Activated naive CD4-positive, alpha-beta T cell treated with anti-CD3 and anti-CD28 coated beads, Interleukin-2, amount 10 ng/mL, durations not matched to agents 7 days and 5 days (primary cell): ENCODE data around the gene GNAI2.

Experiments used
- CTCF ChIA-PET: fragments of 350-600 bp; sonication (Branson Sonifier 250); formaldehyde crosslinking; loops from one replicate; lab custom pipeline; 2021; ENCODE audit warnings: antibody characterized with exemption; lab: Charles Lee
- DNase-seq: peaks from one replicate; pipeline ENCODE4 v3.0.0-alpha.2; 2020
- H3K27ac Mint-ChIP-seq: one replicate; pipeline ENCODE4 v1.8.0; 2021; ENCODE audit warnings: mild to moderate bottlenecking, moderate library complexity, mixed read lengths
- H3K27me3 Mint-ChIP-seq: one replicate; pipeline ENCODE4 v1.8.0; 2021; ENCODE audit warnings: mild to moderate bottlenecking, mixed read lengths
- H3K36me3 Mint-ChIP-seq: one replicate; pipeline ENCODE4 v1.8.0; 2021; ENCODE audit warnings: mixed read lengths
- H3K4me1 Mint-ChIP-seq: one replicate; pipeline ENCODE4 v1.8.0; 2021; ENCODE audit warnings: mixed read lengths
- H3K4me3 Mint-ChIP-seq: one replicate; pipeline ENCODE4 v1.8.0; 2021; ENCODE audit warnings: mild to moderate bottlenecking, moderate library complexity, mixed read lengths
- H3K9me3 Mint-ChIP-seq: one replicate; pipeline ENCODE4 v1.8.0; 2021; ENCODE audit warnings: mixed read lengths

Gene GNAI2

GRCh38 chr3:50235716-50236483 is at the start of gene GNAI2:
Gene GNAI2 (plus strand): TSS chr3:50236204. CDS start chr3:50236336, 132 bp downstream.
- Mint-ChIP-seq H3K27me3 (peaks cover 3% of the 10 kb centered on the region), H3K9me3 (no peaks in the 10 kb centered on the region), H3K4me1 (peaks cover 53% of the 10 kb centered on the region), H3K4me3 (peak within 1 kb of the TSS; percentile 98), H3K27ac (peak within 1 kb of the TSS; percentile 98), H3K36me3 (peaks cover 34% of the 10 kb centered on the region)
- peak; percentile 99 for DNase-seq
- CTCF ChIA-PET = interaction anchor here (0.7 to 6.3 kb wide), 5 partner anchors 9 to 39 kb away, joined by 3 to 50 read pairs (median 4); no protein-coding TSS in a partner anchor

DNA sequence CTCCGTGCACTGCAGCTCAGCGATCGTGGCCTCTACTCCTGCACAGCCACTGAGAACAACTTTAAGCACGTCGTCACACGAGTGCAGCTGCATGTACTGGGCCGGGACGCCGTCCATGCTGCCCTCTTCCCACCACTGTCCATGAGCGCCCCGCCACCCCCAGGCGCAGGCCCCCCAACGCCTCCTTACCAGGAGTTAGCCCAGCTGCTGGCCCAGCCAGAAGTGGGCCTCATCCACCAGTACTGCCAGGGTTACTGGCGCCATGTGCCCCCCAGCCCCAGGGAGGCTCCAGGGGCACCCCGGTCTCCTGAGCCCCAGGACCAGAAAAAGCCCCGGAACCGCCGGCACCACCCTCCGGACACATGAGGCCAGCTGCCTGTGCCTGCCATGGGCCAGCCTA is 48.3 kb upstream of the GNAI2 start:
- Mint-ChIP-seq H3K27me3 (peaks cover 33% of the 10 kb centered on the region), H3K9me3 (no peaks in the 10 kb centered on the region), H3K27ac (no peak overlapping the region), H3K4me1 (peaks cover 2% of the 10 kb centered on the region), H3K4me3 (no peak overlapping the region), H3K36me3 (no peaks in the 10 kb centered on the region)
- DNase-seq = no peak
- CTCF ChIA-PET = interaction anchor here (3.4 kb wide), 1 partner anchor 66 kb away, joined by 30 read pairs; no protein-coding TSS in a partner anchor

- H3K36me3 Mint-ChIP-seq = no peaks in the 10 kb centered on the region
Observed at GRCh38 chr3:50189274-50189673, 46.7 kb upstream of the GNAI2 start.

GRCh38 chr3:50189989-50190388 is 46.0 kb upstream of the GNAI2 start:
- peaks cover 48% of the 10 kb centered on the region for H3K27me3 Mint-ChIP-seq
- no peak overlapping the region for H3K27ac Mint-ChIP-seq
- CTCF ChIA-PET = interaction anchor here (1.3 to 3.4 kb wide), 4 partner anchors 26 to 85 kb away, joined by 3 to 30 read pairs (median 10); no protein-coding TSS in a partner anchor
- H3K36me3 Mint-ChIP-seq = no peaks in the 10 kb centered on the region
- H3K4me3 Mint-ChIP-seq = no peak overlapping the region
- H3K4me1 Mint-ChIP-seq = peaks cover 13% of the 10 kb centered on the region
- H3K9me3 Mint-ChIP-seq = no peaks in the 10 kb centered on the region
- no peak for DNase-seq

More at GRCh38 chr3:50189274-50189673, 46.7 kb upstream of the GNAI2 start:
- peaks cover 40% of the 10 kb centered on the region for H3K27me3 Mint-ChIP-seq
- CTCF ChIA-PET = interaction anchor here (1.2 to 3.4 kb wide), 4 partner anchors 10 to 68 kb away, joined by 3 to 30 read pairs (median 4); no protein-coding TSS in a partner anchor
- no peak overlapping the region for H3K27ac Mint-ChIP-seq
- no peak overlapping the region for H3K4me3 Mint-ChIP-seq
- peak; percentile 69 for DNase-seq
- H3K9me3 Mint-ChIP-seq = no peaks in the 10 kb centered on the region
- peaks cover 7% of the 10 kb centered on the region for H3K4me1 Mint-ChIP-seq

GRCh38 chr3:50190936-50191660 is 44.9 kb upstream of the GNAI2 start, which contains the start of gene GNAT1:
Gene GNAT1 (plus strand): TSS chr3:50191610. CDS start chr3:50191726, 116 bp downstream.
- no peak within 1 kb of the TSS for H3K27ac Mint-ChIP-seq
- no peak for DNase-seq
- H3K4me1 Mint-ChIP-seq = peaks cover 13% of the 10 kb centered on the region
- no peak within 1 kb of the TSS for H3K4me3 Mint-ChIP-seq
- no peaks in the 10 kb centered on the region for H3K36me3 Mint-ChIP-seq
- CTCF ChIA-PET = interaction anchor here (1.0 to 6.7 kb wide), 7 partner anchors 9 to 133 kb away, joined by 4 to 202 read pairs (median 12); partner anchors contain the start of gene SLC38A3
- no peaks in the 10 kb centered on the region for H3K9me3 Mint-ChIP-seq
- H3K27me3 Mint-ChIP-seq = peaks cover 59% of the 10 kb centered on the region

DNA sequence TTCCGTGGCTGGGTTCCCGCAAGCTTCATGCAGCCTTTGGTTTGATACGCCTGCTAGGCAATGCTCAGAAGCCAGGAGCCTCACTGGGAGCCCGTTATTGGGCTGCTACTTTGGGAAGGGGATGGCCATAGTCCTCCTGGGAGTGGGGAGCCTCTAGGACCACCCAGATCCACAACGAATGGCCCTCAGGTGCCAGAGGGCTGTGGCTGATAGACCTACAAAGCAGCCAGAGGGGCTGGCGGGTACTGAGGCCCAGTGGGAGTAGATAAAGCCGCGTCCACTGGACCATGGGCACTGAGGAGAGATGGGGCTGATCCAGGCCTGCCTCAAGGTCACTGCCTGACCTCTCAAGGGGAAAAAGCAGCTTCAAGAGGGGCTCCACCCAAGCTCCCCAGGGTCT is 43.9 kb upstream of the GNAI2 start:
- no peaks in the 10 kb centered on the region for H3K36me3 Mint-ChIP-seq
- CTCF ChIA-PET = interaction anchor here (0.7 to 6.7 kb wide), 11 partner anchors 10 to 91 kb away, joined by 3 to 202 read pairs (median 6); partner anchors contain the start of gene SLC38A3
- peaks cover 66% of the 10 kb centered on the region for H3K27me3 Mint-ChIP-seq
- no peak overlapping the region for H3K27ac Mint-ChIP-seq
- no peak for DNase-seq
- H3K4me1 Mint-ChIP-seq = peaks cover 13% of the 10 kb centered on the region
- H3K4me3 Mint-ChIP-seq = no peak overlapping the region
- H3K9me3 Mint-ChIP-seq = no peaks in the 10 kb centered on the region

DNA sequence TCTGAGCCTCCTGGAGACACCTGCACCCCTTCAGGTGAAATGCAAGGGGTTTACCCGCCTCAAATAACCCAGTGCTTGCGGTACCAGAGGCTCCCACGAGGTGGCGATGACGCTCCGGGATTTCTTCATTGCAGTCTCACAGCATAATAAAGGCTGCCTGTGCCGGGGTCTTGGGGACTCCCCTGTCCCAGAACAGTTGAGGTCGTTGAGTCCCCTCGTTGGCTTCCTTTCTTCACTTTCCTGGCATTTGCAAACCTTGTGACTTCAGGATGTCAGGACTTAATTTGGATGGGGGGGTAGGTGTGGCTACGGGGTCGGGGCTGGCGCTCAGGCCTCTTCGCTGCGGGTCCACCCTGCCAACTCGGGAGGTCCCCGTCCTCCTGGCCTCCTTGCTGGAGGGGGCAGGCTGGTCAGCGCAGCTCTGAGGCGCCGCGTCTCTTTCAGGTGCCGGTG is 43.3 kb upstream of the GNAI2 start:
- CTCF ChIA-PET = interaction anchor here (0.7 to 6.7 kb wide), 12 partner anchors 11 to 90 kb away, joined by 3 to 202 read pairs (median 8); partner anchors contain the start of gene SLC38A3
- Mint-ChIP-seq H3K36me3 (no peaks in the 10 kb centered on the region), H3K4me1 (peaks cover 13% of the 10 kb centered on the region), H3K27me3 (peaks cover 68% of the 10 kb centered on the region), H3K27ac (peak overlapping the region; percentile 65), H3K9me3 (no peaks in the 10 kb centered on the region), H3K4me3 (no peak overlapping the region)
- DNase-seq = peak; percentile 90

DNA sequence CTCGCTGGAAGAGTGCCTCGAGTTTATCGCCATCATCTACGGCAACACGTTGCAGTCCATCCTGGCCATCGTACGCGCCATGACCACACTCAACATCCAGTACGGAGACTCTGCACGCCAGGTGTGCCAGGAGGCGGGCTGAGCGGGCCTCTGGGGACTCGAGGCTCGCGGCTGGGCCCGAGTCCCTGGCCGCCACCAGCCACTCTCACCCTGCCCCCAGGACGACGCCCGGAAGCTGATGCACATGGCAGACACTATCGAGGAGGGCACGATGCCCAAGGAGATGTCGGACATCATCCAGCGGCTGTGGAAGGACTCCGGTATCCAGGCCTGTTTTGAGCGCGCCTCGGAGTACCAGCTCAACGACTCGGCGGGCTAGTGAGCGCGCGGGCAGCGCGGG is 42.7 kb upstream of the GNAI2 start:
- H3K4me3 Mint-ChIP-seq = no peak overlapping the region

DNA sequence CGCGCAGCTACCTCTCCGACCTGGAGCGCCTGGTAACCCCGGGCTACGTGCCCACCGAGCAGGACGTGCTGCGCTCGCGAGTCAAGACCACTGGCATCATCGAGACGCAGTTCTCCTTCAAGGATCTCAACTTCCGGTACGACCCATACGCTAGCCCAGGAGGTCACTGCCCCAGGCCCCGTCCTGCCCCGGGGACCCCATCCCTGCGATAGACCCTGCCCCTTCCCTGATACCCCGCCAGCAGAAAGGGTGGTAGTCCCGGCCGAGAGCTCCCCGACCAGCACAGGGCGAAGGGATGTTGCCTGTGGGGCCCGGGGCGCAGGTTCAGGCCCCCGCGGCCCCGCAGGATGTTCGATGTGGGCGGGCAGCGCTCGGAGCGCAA is 42.3 kb upstream of the GNAI2 start:
- Mint-ChIP-seq H3K4me1 (peaks cover 13% of the 10 kb centered on the region), H3K4me3 (no peak overlapping the region), H3K27ac (no peak overlapping the region), H3K27me3 (peaks cover 78% of the 10 kb centered on the region), H3K9me3 (no peaks in the 10 kb centered on the region), H3K36me3 (no peaks in the 10 kb centered on the region)
- DNase-seq = no peak
- CTCF ChIA-PET = interaction anchor here (0.8 to 6.7 kb wide), 10 partner anchors 10 to 91 kb away, joined by 3 to 202 read pairs (median 10); partner anchors contain the start of genes LSMEM2 and SLC38A3

More for the DNA sequence above, 42.7 kb upstream of the GNAI2 start:
- no peak overlapping the region for H3K27ac Mint-ChIP-seq
- H3K4me1 Mint-ChIP-seq = peaks cover 13% of the 10 kb centered on the region
- H3K9me3 Mint-ChIP-seq = no peaks in the 10 kb centered on the region
- H3K36me3 Mint-ChIP-seq = no peaks in the 10 kb centered on the region
- CTCF ChIA-PET = interaction anchor here (0.8 to 6.7 kb wide), 7 partner anchors 11 to 85 kb away, joined by 3 to 202 read pairs (median 22); partner anchors contain the start of genes LSMEM2 and SLC38A3
- H3K27me3 Mint-ChIP-seq = peaks cover 74% of the 10 kb centered on the region
- peak; percentile 28 for DNase-seq

DNA sequence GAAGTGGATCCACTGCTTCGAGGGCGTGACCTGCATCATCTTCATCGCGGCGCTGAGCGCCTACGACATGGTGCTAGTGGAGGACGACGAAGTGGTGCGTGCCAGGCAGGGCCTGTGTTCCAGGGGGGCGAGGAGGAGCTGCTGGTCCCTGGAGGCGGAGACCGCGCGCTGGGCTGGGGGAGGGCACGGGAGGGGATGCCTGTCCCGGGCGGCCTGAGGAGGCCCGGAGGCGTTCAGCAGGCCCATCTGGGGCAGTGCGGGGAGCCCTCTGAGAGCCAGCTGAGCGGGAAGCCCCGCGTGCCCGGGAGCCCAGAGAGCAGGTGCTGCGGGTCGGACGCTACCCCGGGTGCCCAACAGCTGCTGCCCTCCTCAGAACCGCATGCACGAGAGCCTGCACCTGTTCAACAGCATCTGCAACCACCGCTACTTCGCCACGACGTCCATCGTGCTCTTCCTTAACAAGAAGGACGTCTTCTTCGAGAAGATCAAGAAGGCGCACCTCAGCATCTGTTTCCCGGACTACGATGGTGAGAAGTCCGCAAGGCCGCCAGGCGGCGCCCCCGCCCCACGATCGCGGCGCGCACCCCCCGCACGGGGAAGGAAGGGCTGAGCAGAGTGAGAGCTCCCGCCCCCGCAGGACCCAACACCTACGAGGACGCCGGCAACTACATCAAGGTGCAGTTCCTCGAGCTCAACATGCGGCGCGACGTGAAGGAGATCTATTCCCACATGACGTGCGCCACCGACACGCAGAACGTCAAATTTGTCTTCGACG is 41.7 kb upstream of the GNAI2 start:
- Mint-ChIP-seq H3K27ac (no peak overlapping the region), H3K9me3 (no peaks in the 10 kb centered on the region), H3K4me3 (no peak overlapping the region), H3K36me3 (no peaks in the 10 kb centered on the region), H3K27me3 (peaks cover 80% of the 10 kb centered on the region), H3K4me1 (peaks cover 13% of the 10 kb centered on the region)
- CTCF ChIA-PET = interaction anchor here (0.8 to 6.7 kb wide), 21 partner anchors 10 to 134 kb away, joined by 3 to 202 read pairs (median 6); partner anchors contain the start of genes LSMEM2, SLC38A3 and TUSC2
- DNase-seq = peak; percentile 86

- no peak overlapping the region for H3K4me3 Mint-ChIP-seq
- no peak for DNase-seq
- CTCF ChIA-PET = interaction anchor here (0.9 to 6.7 kb wide), 20 partner anchors 9 to 134 kb away, joined by 3 to 202 read pairs (median 6); partner anchors contain the start of genes LSMEM2, SLC38A3 and TUSC2
- no peaks in the 10 kb centered on the region for H3K36me3 Mint-ChIP-seq
- no peak overlapping the region for H3K27ac Mint-ChIP-seq
- peaks cover 79% of the 10 kb centered on the region for H3K27me3 Mint-ChIP-seq
- peaks cover 13% of the 10 kb centered on the region for H3K4me1 Mint-ChIP-seq
- H3K9me3 Mint-ChIP-seq = no peaks in the 10 kb centered on the region
Observed at GRCh38 chr3:50194903-50195500, 41.0 kb upstream of the GNAI2 start.

DNA sequence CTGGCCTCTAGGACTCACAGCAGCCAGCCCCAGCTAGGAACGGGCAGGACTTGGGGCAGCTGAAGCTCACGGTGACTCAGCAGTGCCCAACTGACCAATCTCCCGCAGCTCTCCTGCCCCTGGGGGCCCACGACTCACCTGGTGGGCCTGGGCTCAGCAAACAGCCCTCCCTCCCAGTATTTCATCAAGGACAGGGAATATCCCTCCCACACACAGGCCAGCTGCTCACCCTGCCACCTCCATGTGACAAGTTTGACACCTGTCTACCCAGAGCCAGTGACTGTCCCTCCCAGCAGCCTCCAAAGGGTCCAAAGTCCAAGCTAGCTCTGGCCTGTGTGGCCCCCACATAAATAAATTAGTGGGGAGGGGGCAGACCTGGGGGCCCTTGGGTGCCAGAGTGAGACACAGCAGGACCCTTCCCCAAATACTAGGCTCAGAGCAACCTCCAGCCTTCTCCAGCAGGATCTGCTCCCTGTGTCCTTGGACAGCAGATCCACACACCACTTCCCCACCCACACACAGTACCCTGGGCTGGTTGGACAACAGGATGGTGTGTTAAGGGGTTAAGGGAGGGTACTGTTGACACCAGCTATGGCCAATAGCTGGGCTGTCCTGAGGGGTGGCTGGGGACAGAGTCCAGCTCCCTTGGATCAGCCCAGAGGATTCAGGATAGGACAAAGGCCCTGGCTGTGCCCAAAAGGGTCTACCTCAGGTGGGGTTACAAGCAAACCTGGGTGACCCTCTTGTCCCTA is 40.3 kb upstream of the GNAI2 start:
- Mint-ChIP-seq H3K36me3 (no peaks in the 10 kb centered on the region), H3K4me3 (no peak overlapping the region), H3K4me1 (peaks cover 13% of the 10 kb centered on the region), H3K27me3 (peaks cover 82% of the 10 kb centered on the region), H3K9me3 (no peaks in the 10 kb centered on the region), H3K27ac (no peak overlapping the region)
- DNase-seq = no peak
- CTCF ChIA-PET = interaction anchor here (0.8 to 6.7 kb wide), 17 partner anchors 8 to 133 kb away, joined by 3 to 202 read pairs (median 8); partner anchors contain the start of genes LSMEM2, SLC38A3 and TUSC2
